Fibroblast of lung (primary cell): Measurements from ENCODE around the gene EFNA2. TPM values are rescaled to one million over a fixed set of nuclear protein-coding genes. Genes with fewer than 3 reads are reported as not detected.

ENCODE experiments used
- DNase-seq, 2 donors: peaks; one replicate each; pipeline versions ENCODE4 v3.0.0 to v3.0.0-alpha.2; 2010; ENCODE audit warnings: low read depth in 2 of 2
- H2AFZ ChIP-seq: 2 replicates; pipeline ENCODE4 v1.5.1; 2012; ENCODE audit warnings: low read length, control low read depth, inconsistent platforms
- H3K27ac ChIP-seq: 2 replicates; pipeline ENCODE4 v1.5.1; 2011; ENCODE audit warnings: low read length, control low read depth; ENCODE audit not compliant: insufficient read depth
- H3K27me3 ChIP-seq: 2 replicates; pipeline ENCODE4 v1.5.1; 2011; ENCODE audit warnings: mild to moderate bottlenecking, low read length; ENCODE audit not compliant: control insufficient read depth, insufficient read depth
- H3K36me3 ChIP-seq: 2 replicates; pipeline ENCODE4 v1.5.1; 2011; ENCODE audit warnings: low read length; ENCODE audit not compliant: control insufficient read depth, insufficient read depth
- H3K4me1 ChIP-seq: 2 replicates; pipeline ENCODE4 v1.5.1; 2011; ENCODE audit warnings: low read length; ENCODE audit not compliant: control insufficient read depth, insufficient read depth; ENCODE audit errors: extremely low read depth
- H3K4me2 ChIP-seq: 2 replicates; pipeline ENCODE4 v1.5.1; 2011; ENCODE audit warnings: low read length, control low read depth; ENCODE audit not compliant: insufficient read depth; ENCODE audit errors: extremely low read depth
- H3K4me3 ChIP-seq, 4 experiments: fragments of 200-600 bp in 1 of 4; sonication (generic) in 1 of 4; replicated peaks in 1 of 4; 2 replicates each; pipeline ENCODE4 v1.5.1; 2011 to 2016; ENCODE audit warnings: low read length in 4 of 4, low read depth in 3 of 4, mild to moderate bottlenecking in 3 of 4, control low read depth in 2 of 4, inconsistent platforms in 1 of 4, mixed read lengths in 1 of 4; ENCODE audit not compliant: insufficient read depth in 1 of 4; ENCODE audit errors: control extremely low read depth in 1 of 4
- H3K79me2 ChIP-seq: 2 replicates; pipeline ENCODE4 v1.5.1; 2012; ENCODE audit warnings: mild to moderate bottlenecking, low read length, inconsistent platforms; ENCODE audit not compliant: control insufficient read depth, insufficient read depth
- H3K9ac ChIP-seq: 2 replicates; pipeline ENCODE4 v1.5.1; 2011; ENCODE audit warnings: mild to moderate bottlenecking, low read length, control low read depth; ENCODE audit not compliant: insufficient read depth
- H3K9me3 ChIP-seq: 2 replicates; pipeline ENCODE4 v1.5.1; 2012; ENCODE audit warnings: low read depth, low read length; ENCODE audit not compliant: control insufficient read depth, insufficient read depth
- H4K20me1 ChIP-seq: 2 replicates; pipeline ENCODE4 v1.5.1; 2011; ENCODE audit warnings: low read length; ENCODE audit not compliant: control insufficient read depth, insufficient read depth; ENCODE audit errors: extremely low read depth
- CTCF ChIP-seq, 2 donors: IDR thresholded peaks in 1 of 2; conservative IDR thresholded peaks in 1 of 2; 1 replicate in 1 of 2; 2 replicates in 1 of 2; pipeline ENCODE4 v1.5.1; 2011 to 2012; ENCODE audit warnings: low read length in 2 of 2, control low read depth in 1 of 2, inconsistent platforms in 1 of 2, low read depth in 1 of 2, mild to moderate bottlenecking in 1 of 2
- EZH2 ChIP-seq: IDR thresholded peaks from 2 replicates; pipeline ENCODE4 v1.5.1; 2012; ENCODE audit warnings: low read length, control low read depth, mild to moderate bottlenecking; ENCODE audit errors: missing control alignments
- polyA plus RNA-seq, 2 donors: library from polyadenylated mRNA; depleted of rRNA in 1 of 2; stranded (reverse) in 1 of 2; unstranded in 1 of 2; fragments of >200 nt; gene quantifications; 2 replicates each; pipeline ENCODE4 v1.2.1, GENCODE V29; 2011 to 2012; ENCODE audit warnings: missing spikeins in 1 of 2
- total RNA-seq: library from RNA; depleted of rRNA; stranded (reverse); fragments of >200 nt; gene quantifications from 2 replicates; pipeline ENCODE4 v1.2.1, GENCODE V29; 2014

Gene EFNA2
- total and polyA plus RNA-seq, 2 donors (not counting 1 experiment from before 2014, with no cell fraction given): 0.17 TPM; not detected in 1

GRCh38 chr19:1237754-1238368 lies 47.8 kb upstream of the EFNA2 start, which contains the start of gene CBARP:
Gene CBARP, minus strand, starts transcription at chr19:1238005. Its CDS starts 1,905 bp downstream, at chr19:1236100.
- Histone ChIP-seq H3K9ac (peak within 1 kb of the TSS; percentile 78), H4K20me1 (no peaks in the 10 kb centered on the region)
- no peak for DNase-seq

GRCh38 chr19:1238369-1239303 lies 47.0 kb upstream of the EFNA2 start:
- Histone ChIP-seq H4K20me1 (no peaks in the 10 kb centered on the region), H3K4me1 (peaks cover 12% of the 10 kb centered on the region), H3K9me3 (no peaks in the 10 kb centered on the region), H3K4me2 (no peak overlapping the region), H3K9ac (peak overlapping the region; percentile 42), H2AFZ (no peak overlapping the region), H3K79me2 (peaks cover 16% of the 10 kb centered on the region), H3K27me3 (no peaks in the 10 kb centered on the region), H3K27ac (no peak overlapping the region), H3K4me3 (peak overlapping the region in 3 of 4 experiments; percentile 15 to 46 (median 29)), H3K36me3 (peaks cover 13% of the 10 kb centered on the region)
- TF ChIP-seq CTCF (conservative IDR thresholded peaks at IDR 0.05 in 1 of 2, IDR thresholded peaks at IDR 0.05 in 1 of 2; ENCODE audit: low read depth in 1 of 2, low read length in 2 of 2) (no peak), EZH2 (no peak)
- DNase-seq: no peak

More at GRCh38 chr19:1237754-1238368, 47.8 kb upstream of the EFNA2 start, which contains the start of gene CBARP:
- Histone ChIP-seq H3K4me2 (peak within 1 kb of the TSS; percentile 92), H3K9me3 (no peaks in the 10 kb centered on the region), H3K79me2 (peaks cover 12% of the 10 kb centered on the region), H3K4me1 (peaks cover 17% of the 10 kb centered on the region), H3K4me3 (peak within 1 kb of the TSS; percentile 56 to 83 (median 76)), H3K27ac (peak within 1 kb of the TSS; percentile 43), H2AFZ (no peak within 1 kb of the TSS), H3K36me3 (peaks cover 16% of the 10 kb centered on the region), H3K27me3 (no peaks in the 10 kb centered on the region)
- TF ChIP-seq EZH2: no peak

- no peaks in the 10 kb centered on the region for H3K27me3 ChIP-seq
- H3K9ac ChIP-seq: no peak overlapping the region
- peaks cover 10% of the 10 kb centered on the region for H3K36me3 ChIP-seq
- peak overlapping the region; percentile 81 for H3K27ac ChIP-seq
- H3K4me1 ChIP-seq: peaks cover 12% of the 10 kb centered on the region
- no peak overlapping the region for H3K4me2 ChIP-seq
- no peak overlapping the region for H3K4me3 ChIP-seq
- TF ChIP-seq EZH2 (no peak), CTCF (conservative IDR thresholded peaks at IDR 0.05 in 1 of 2, IDR thresholded peaks at IDR 0.05 in 1 of 2; ENCODE audit: low read depth in 1 of 2, low read length in 2 of 2) (no peak)
- peaks cover 22% of the 10 kb centered on the region for H3K79me2 ChIP-seq
- no peak overlapping the region for H2AFZ ChIP-seq
- H4K20me1 ChIP-seq: no peaks in the 10 kb centered on the region
- no peak for DNase-seq
- H3K9me3 ChIP-seq: no peaks in the 10 kb centered on the region
These were observed 46.3 kb upstream of the EFNA2 start for GRCh38 chr19:1239420-1239795.
